Fibroblast of pulmonary artery (primary cell): Measurements from ENCODE around the gene OGFOD2.

Source experiments
- DNase-seq: peaks from one replicate; pipeline ENCODE4 v3.0.0-alpha.2; 2010; ENCODE audit warnings: low read depth
- H3K4me3 ChIP-seq: replicated peaks from 2 replicates; pipeline ENCODE4 v1.5.1; 2011; ENCODE audit warnings: low read depth, mild to moderate bottlenecking, control low read depth, low read length, moderate library complexity
- CTCF ChIP-seq: IDR thresholded peaks from 2 replicates; pipeline ENCODE4 v1.5.1; 2011; ENCODE audit warnings: mild to moderate bottlenecking, control low read depth, low read length, inconsistent platforms; ENCODE audit errors: missing control alignments

Gene OGFOD2

GRCh38 chr12:122999196-122999946, 24.3 kb downstream of the OGFOD2 start:
- DNase-seq, result no peak
- no peak overlapping the region for H3K4me3 ChIP-seq
- no peak for TF ChIP-seq CTCF

- TF ChIP-seq CTCF, result no peak
- DNase-seq, result no peak
- no peak overlapping the region for H3K4me3 ChIP-seq
Measured at GRCh38 chr12:122999986-123000420, 25.0 kb downstream of the OGFOD2 start.

GRCh38 chr12:123000578-123000977, 25.5 kb downstream of the OGFOD2 start:
- DNase-seq, result no peak
- H3K4me3 ChIP-seq, result no peak overlapping the region
- no peak for TF ChIP-seq CTCF

GRCh38 chr12:123001464-123001863, 26.4 kb downstream of the OGFOD2 start:
- no peak for DNase-seq
- no peak for TF ChIP-seq CTCF
- no peak overlapping the region for H3K4me3 ChIP-seq

- no peak for TF ChIP-seq CTCF
- DNase-seq, result no peak
- H3K4me3 ChIP-seq, result no peak overlapping the region
Measured at GRCh38 chr12:123003257-123003656, 28.2 kb downstream of the OGFOD2 start.

GRCh38 chr12:123004287-123004686, 29.2 kb downstream of the OGFOD2 start:
- no peak overlapping the region for H3K4me3 ChIP-seq
- no peak for DNase-seq
- TF ChIP-seq CTCF, result no peak

- H3K4me3 ChIP-seq, result no peak overlapping the region
- no peak for TF ChIP-seq CTCF
- no peak for DNase-seq
Measured at GRCh38 chr12:123005081-123005626, 30.1 kb downstream of the OGFOD2 start.
